Nephron progenitor cell (in vitro differentiated cells): ENCODE measurements around the gene DLX5.

Source experiments
- DNase-seq: peaks from one replicate; pipeline ENCODE4 v3.0.0; 2021
- H3K27ac Mint-ChIP-seq: 2 replicates; pipeline ENCODE4 v1.8.0; 2021; ENCODE audit warnings: mild to moderate bottlenecking, moderate library complexity, mixed read lengths
- H3K27me3 Mint-ChIP-seq: 2 replicates; pipeline ENCODE4 v1.8.0; 2021; ENCODE audit warnings: mild to moderate bottlenecking, low read depth, mixed read lengths; ENCODE audit not compliant: poor library complexity
- H3K36me3 Mint-ChIP-seq: 2 replicates; pipeline ENCODE4 v1.8.0; 2021; ENCODE audit warnings: low read depth, mixed read lengths
- H3K4me1 Mint-ChIP-seq: 2 replicates; pipeline ENCODE4 v1.8.0; 2021; ENCODE audit warnings: mixed read lengths
- H3K4me3 Mint-ChIP-seq: 2 replicates; pipeline ENCODE4 v1.8.0; 2021; ENCODE audit warnings: mild to moderate bottlenecking, moderate library complexity, mixed read lengths
- H3K9me3 Mint-ChIP-seq: 2 replicates; pipeline ENCODE4 v1.8.0; 2021; ENCODE audit warnings: mild to moderate bottlenecking, moderate library complexity, mixed read lengths
- TF ChIP-seq, protein P1 (sequence below): fragments of 200-600 bp; sonication (generic); IDR thresholded peaks from 2 replicates; pipeline ENCODE4 v1.5.0; 2021; ENCODE audit warnings: antibody characterized with exemption

The DLX5 gene

DNA sequence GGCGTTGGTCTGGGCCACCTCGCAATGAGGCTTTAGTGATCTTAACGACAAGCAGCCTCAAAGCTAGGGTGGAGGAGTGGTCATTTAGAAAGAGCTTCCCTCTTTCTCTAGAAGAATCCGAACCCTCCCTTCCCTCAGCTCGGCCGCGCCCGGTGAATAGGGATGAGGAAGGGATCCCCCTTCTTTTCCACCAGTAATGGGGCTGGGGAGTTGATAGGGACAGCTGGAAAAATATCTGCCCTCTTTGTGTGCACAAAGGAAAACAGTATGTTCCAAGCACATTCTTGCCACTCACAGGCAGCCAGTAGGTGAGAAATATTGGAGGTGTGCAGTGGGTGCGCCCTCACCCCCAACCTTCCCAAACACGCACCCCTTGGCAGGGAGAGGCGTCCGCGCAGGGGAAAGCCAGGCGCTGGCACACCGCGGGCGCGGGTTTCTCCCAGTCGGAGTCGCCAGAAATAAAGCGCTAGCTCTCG is 6.5 kb downstream of the DLX5 start:
- Mint-ChIP-seq H3K9me3 (no peaks in the 10 kb centered on the region), H3K36me3 (no peaks in the 10 kb centered on the region), H3K27ac (no peak overlapping the region), H3K4me1 (peaks cover 45% of the 10 kb centered on the region), H3K4me3 (no peak overlapping the region), H3K27me3 (peaks cover 100% of the 10 kb centered on the region)
- TF ChIP-seq, protein P1, sequence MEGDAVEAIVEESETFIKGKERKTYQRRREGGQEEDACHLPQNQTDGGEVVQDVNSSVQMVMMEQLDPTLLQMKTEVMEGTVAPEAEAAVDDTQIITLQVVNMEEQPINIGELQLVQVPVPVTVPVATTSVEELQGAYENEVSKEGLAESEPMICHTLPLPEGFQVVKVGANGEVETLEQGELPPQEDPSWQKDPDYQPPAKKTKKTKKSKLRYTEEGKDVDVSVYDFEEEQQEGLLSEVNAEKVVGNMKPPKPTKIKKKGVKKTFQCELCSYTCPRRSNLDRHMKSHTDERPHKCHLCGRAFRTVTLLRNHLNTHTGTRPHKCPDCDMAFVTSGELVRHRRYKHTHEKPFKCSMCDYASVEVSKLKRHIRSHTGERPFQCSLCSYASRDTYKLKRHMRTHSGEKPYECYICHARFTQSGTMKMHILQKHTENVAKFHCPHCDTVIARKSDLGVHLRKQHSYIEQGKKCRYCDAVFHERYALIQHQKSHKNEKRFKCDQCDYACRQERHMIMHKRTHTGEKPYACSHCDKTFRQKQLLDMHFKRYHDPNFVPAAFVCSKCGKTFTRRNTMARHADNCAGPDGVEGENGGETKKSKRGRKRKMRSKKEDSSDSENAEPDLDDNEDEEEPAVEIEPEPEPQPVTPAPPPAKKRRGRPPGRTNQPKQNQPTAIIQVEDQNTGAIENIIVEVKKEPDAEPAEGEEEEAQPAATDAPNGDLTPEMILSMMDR = no peak
- DNase-seq = peak; percentile 17

DNA sequence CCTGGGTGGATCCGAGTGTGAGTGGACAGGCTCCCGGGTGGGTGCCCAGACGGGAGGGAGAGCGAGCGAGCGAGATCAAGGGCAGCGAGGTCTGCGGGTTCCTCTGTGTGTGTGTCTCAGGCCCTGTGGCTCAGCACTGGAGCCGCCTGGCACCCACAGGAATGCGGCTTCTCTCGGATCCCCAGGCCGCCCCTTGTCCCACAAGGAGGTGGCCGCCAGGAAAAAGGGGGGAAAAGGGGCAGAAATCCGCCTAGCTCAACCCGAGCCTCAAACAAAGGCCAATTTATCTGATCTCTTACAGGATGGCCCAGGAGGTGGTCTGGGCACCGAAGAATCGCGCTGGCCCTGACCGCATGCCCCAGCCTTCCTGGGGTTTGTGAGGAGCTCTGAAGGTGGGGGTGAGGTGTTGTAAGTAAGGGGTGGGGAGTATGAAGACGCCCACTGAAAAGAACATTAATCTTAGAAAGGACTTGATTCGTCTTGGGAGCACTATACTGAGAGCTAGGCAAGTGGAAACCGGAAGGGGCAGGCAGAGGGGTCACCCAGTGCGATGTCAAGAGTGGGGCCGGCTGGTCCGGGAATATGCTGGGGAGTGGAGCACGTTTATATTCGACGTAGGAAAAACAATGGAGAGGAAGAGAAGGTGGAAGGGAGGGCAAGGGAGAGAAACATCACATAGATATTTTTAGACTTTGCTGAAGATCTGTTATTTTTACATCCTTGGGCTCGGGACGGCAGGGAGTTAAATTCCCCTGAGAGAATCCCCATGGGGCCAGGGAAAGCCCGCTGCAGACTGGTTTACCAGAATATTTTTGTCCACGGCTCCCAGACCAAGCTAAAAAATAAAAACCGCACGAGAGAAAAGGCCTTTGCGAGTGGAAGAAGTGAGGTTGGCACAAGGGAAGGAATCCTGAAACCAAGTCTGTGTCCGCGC is 7.2 kb downstream of the DLX5 start:
- H3K4me1 Mint-ChIP-seq = peaks cover 38% of the 10 kb centered on the region
- TF ChIP-seq, protein P1 = no peak
- peak overlapping the region; percentile 66 for H3K4me3 Mint-ChIP-seq
- no peaks in the 10 kb centered on the region for H3K9me3 Mint-ChIP-seq
- H3K27ac Mint-ChIP-seq = no peak overlapping the region
- no peaks in the 10 kb centered on the region for H3K36me3 Mint-ChIP-seq
- DNase-seq = no peak
- peaks cover 100% of the 10 kb centered on the region for H3K27me3 Mint-ChIP-seq

DNA sequence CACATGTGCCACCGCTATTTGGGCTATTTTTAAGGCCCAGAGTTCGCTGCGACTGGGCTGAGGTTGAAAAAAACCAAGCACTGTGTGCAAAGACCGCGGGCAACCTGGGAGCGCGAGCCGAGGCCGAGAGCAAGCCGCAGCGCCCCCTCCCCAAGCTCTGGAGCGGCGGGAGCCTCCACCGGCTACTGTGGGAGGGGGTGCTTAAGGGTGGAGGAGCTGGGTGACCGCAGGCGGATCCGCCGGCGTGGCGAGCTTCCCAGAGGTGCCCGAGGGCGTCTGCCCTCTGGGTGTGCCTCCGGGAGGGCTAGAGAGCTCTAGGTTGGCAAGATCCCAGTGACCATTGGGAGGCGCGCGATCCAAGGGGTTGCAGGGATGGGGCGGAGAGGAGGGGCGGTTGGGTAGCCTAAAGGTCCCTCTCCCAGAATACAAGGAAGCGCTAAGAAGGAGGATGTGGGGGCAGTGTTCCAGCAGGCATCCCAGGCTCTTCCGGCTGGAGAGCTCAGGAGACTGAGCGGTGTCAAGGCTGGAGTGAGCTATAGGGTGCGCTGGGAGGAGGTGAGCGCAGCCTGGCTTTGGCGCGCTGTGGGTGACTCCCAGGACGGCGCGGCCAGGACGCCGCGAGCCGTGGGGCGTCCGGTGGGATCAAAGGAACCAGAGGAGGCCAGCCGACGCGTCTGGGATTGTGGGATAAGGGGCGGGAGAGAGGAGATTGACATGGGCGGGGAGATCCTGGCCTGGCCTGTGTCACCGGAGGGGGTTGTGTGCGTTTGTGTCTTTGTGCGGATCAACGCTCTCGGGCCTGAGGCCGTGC is 8.0 kb downstream of the DLX5 start:
- H3K27me3 Mint-ChIP-seq = peaks cover 100% of the 10 kb centered on the region
- TF ChIP-seq, protein P1 = no peak
- peak overlapping the region; percentile 66 for H3K4me3 Mint-ChIP-seq
- H3K36me3 Mint-ChIP-seq = no peaks in the 10 kb centered on the region
- DNase-seq = peak; percentile 52
- H3K4me1 Mint-ChIP-seq = peaks cover 29% of the 10 kb centered on the region
- H3K9me3 Mint-ChIP-seq = no peaks in the 10 kb centered on the region
- H3K27ac Mint-ChIP-seq = no peak overlapping the region

DNA sequence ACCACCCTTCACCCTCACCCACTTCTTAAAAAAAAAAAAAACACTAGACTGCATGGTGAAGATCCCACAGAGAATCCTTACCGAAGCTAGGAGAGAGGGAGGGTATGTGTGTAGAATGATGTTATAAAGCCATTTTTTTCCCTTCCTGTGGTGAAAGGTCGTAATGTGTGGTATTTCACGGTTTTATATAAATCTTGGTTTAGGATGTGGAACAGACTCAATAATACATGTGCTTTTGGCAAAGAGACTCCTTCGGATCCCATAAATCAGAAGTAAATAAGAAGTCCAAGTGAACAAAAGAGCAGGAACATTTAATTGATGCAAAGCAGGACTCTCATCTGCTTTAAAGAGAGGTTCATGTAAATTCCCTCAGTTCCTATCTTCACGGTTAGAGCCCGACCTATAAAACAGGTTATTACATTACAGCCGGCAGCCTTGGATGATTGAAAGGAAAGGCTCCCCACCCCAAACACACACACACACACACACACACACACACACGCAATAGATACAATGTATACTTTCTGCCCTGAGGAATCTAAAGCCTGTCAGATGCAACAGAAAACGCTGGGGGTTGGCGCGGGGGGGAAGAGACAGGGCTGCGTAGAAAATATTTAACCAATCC is 8.8 kb downstream of the DLX5 start:
- DNase-seq = no peak
- Mint-ChIP-seq H3K27ac (no peak overlapping the region), H3K36me3 (no peaks in the 10 kb centered on the region), H3K4me1 (peaks cover 26% of the 10 kb centered on the region), H3K9me3 (no peaks in the 10 kb centered on the region), H3K4me3 (no peak overlapping the region), H3K27me3 (peaks cover 100% of the 10 kb centered on the region)
- TF ChIP-seq, protein P1 = no peak

DNA sequence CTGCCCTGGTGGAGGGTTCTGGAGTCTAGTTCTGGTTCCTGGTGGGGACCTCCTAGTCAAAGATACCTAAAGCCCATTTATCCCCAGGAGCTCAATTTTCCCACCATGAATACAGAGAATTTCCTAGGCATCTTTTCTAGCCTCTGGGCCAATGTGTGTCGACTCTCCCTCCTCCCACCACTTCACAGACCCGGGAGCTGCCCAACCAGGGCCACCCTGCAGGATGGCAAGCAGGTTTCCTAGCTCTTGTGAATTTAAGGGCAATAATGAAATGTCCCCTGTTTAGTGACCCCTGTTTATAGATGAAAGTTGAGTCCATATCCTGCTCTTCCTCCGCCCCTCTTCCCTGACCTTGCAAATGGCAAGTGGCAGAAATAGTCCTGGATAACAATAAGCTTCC is 9.4 kb downstream of the DLX5 start:
- Mint-ChIP-seq H3K27ac (no peak overlapping the region), H3K9me3 (no peaks in the 10 kb centered on the region), H3K27me3 (peaks cover 100% of the 10 kb centered on the region), H3K4me3 (no peak overlapping the region), H3K4me1 (peaks cover 21% of the 10 kb centered on the region), H3K36me3 (no peaks in the 10 kb centered on the region)
- no peak for DNase-seq
- TF ChIP-seq, protein P1 = no peak
